Endodermal cell (in vitro differentiated cells): Measurements from ENCODE around the gene D2HGDH. TPM values are rescaled to one million over a fixed set of nuclear protein-coding genes. Genes with fewer than 3 reads are reported as not detected.
"Not testable (repeated sequence)": the region's sequence is repeated elsewhere in the genome, so short reads cannot be mapped to it uniquely, and the experiment has no call there.

Experiments
- DNase-seq: peaks from one replicate; pipeline ENCODE4 v3.0.0-alpha.2; 2017
- H3K27ac ChIP-seq: 2 replicates; pipeline ENCODE4 v1.5.1; 2013; ENCODE audit warnings: mild to moderate bottlenecking, low read depth, low read length, moderate library complexity
- H3K27me3 ChIP-seq: 2 replicates; pipeline ENCODE4 v1.6.1; 2013; ENCODE audit warnings: mild to moderate bottlenecking, low read length, moderate library complexity; ENCODE audit not compliant: insufficient read depth, control insufficient read depth, poor library complexity, severe bottlenecking
- H3K36me3 ChIP-seq: 2 replicates; pipeline ENCODE4 v1.7.0; 2013; ENCODE audit warnings: mild to moderate bottlenecking, low read length, moderate library complexity; ENCODE audit not compliant: control insufficient read depth, insufficient read depth
- H3K4me1 ChIP-seq: one replicate; pipeline ENCODE4 v1.7.0; 2013; ENCODE audit warnings: low read length; ENCODE audit not compliant: control insufficient read depth, insufficient read depth
- H3K4me3 ChIP-seq: 2 replicates; pipeline ENCODE4 v1.5.1; 2013; ENCODE audit warnings: mild to moderate bottlenecking, low read length, moderate library complexity
- H3K9ac ChIP-seq: 2 replicates; pipeline ENCODE4 v1.6.1; 2013; ENCODE audit warnings: mild to moderate bottlenecking, low read length, moderate library complexity; ENCODE audit not compliant: poor library complexity, severe bottlenecking; ENCODE audit errors: extremely low read depth
- H3K9me3 ChIP-seq: 2 replicates; pipeline ENCODE4 v1.6.1; 2013; ENCODE audit warnings: mild to moderate bottlenecking, low read length, moderate library complexity; ENCODE audit not compliant: control insufficient read depth
- H3K27ac Mint-ChIP-seq: 2 replicates; pipeline ENCODE4 v1.8.0; 2020; ENCODE audit warnings: mixed read lengths
- H3K27me3 Mint-ChIP-seq: 2 replicates; pipeline ENCODE4 v1.8.0; 2021; ENCODE audit warnings: mild to moderate bottlenecking, mixed read lengths; ENCODE audit not compliant: insufficient read depth
- H3K36me3 Mint-ChIP-seq: 2 replicates; pipeline ENCODE4 v1.8.0; 2020; ENCODE audit warnings: low read depth, mixed read lengths
- H3K4me1 Mint-ChIP-seq: 2 replicates; pipeline ENCODE4 v1.8.0; 2020; ENCODE audit warnings: mixed read lengths
- H3K4me3 Mint-ChIP-seq: 2 replicates; pipeline ENCODE4 v1.8.0; 2020; ENCODE audit warnings: mild to moderate bottlenecking, moderate library complexity, mixed read lengths
- H3K9me3 Mint-ChIP-seq: 2 replicates; pipeline ENCODE4 v1.8.0; 2020; ENCODE audit warnings: mild to moderate bottlenecking, mixed read lengths
- CTCF ChIP-seq: fragments of 200-600 bp; sonication (generic); conservative IDR thresholded peaks from 2 replicates; pipeline ENCODE4 v1.5.0; 2021; ENCODE audit warnings: antibody characterized with exemption, mild to moderate bottlenecking
- WGBS, 2 experiments: methylation state at CpG; one replicate each; pipeline versions ENCODE4 v1.1.5 to v1.1.7; 2013; ENCODE audit warnings: missing lambda C conversion rate in 2 of 2, mixed read lengths in 1 of 2; ENCODE audit not compliant: insufficient coverage in 1 of 2, insufficient read length in 1 of 2; 5-methylcytosine and 5-hydroxymethylcytosine counted together
- total RNA-seq, 2 donors: library from RNA; stranded (reverse); fragmentation: NEBNext Ultra II Directional in 1 of 2; extraction: Animal tissue kit (Norgen Biotek cat#: 25700) in 1 of 2; gene quantifications; 2 replicates in 1 of 2; 3 replicates in 1 of 2; pipeline ENCODE4 v1.2.1, GENCODE V29; 2021

Gene D2HGDH
- total RNA-seq, 2 donors from 2014 or later: 25.1 to 34.8 TPM

GRCh38 chr2:241803387-241804325 is 69.2 kb downstream of the D2HGDH start:
- Mint-ChIP-seq H3K9me3 (no peaks in the 10 kb centered on the region), H3K4me3 (peak overlapping the region; percentile 23), H3K27ac (no peak overlapping the region), H3K27me3 (peaks cover 8% of the 10 kb centered on the region), H3K4me1 (peaks cover 8% of the 10 kb centered on the region), H3K36me3 (no peaks in the 10 kb centered on the region)
- DNase-seq: peak; percentile 60
- no peak overlapping the region for H3K27ac ChIP-seq
- no peak for TF ChIP-seq CTCF
- no peak overlapping the region for H3K9ac ChIP-seq
- WGBS, 2 experiments: 16 to 19% methylated on average over 27 to 109 of the region's 109 CpGs
- H3K27me3 ChIP-seq: peaks cover 23% of the 10 kb centered on the region
- H3K4me3 ChIP-seq: peak overlapping the region; percentile 64
- no peaks in the 10 kb centered on the region for H3K36me3 ChIP-seq
- H3K4me1 ChIP-seq: peaks cover 10% of the 10 kb centered on the region
- no peaks in the 10 kb centered on the region for H3K9me3 ChIP-seq

- DNase-seq: peak; percentile 76
- H3K4me3 Mint-ChIP-seq: peak overlapping the region; percentile 23
- H3K36me3 Mint-ChIP-seq: no peaks in the 10 kb centered on the region
- peaks cover 8% of the 10 kb centered on the region for H3K4me1 Mint-ChIP-seq
- Histone ChIP-seq H3K4me3 (no peak overlapping the region), H3K36me3 (no peaks in the 10 kb centered on the region), H3K27me3 (peaks cover 23% of the 10 kb centered on the region), H3K27ac (no peak overlapping the region), H3K9me3 (no peaks in the 10 kb centered on the region), H3K9ac (no peak overlapping the region), H3K4me1 (peaks cover 10% of the 10 kb centered on the region)
- TF ChIP-seq CTCF: peak; percentile 48
- no peak overlapping the region for H3K27ac Mint-ChIP-seq
- H3K27me3 Mint-ChIP-seq: peaks cover 8% of the 10 kb centered on the region
- WGBS, 2 experiments: 37 to 46% methylated on average over 11 to 34 of the region's 35 CpGs
- H3K9me3 Mint-ChIP-seq: no peaks in the 10 kb centered on the region
Measured at GRCh38 chr2:241804326-241805229, 70.1 kb downstream of the D2HGDH start.

GRCh38 chr2:241806217-241806616 is 71.8 kb downstream of the D2HGDH start:
- H3K9me3 ChIP-seq, H3K9ac ChIP-seq, H3K36me3 Mint-ChIP-seq, H3K9me3 Mint-ChIP-seq, H3K4me1 Mint-ChIP-seq, H3K27me3 Mint-ChIP-seq, H3K27ac Mint-ChIP-seq, H3K36me3 ChIP-seq, H3K4me3 Mint-ChIP-seq, H3K27ac ChIP-seq, H3K4me1 ChIP-seq, H3K4me3 ChIP-seq: not testable (repeated sequence)
- DNase-seq: peak; percentile 58
- peaks cover 23% of the 10 kb centered on the region for H3K27me3 ChIP-seq
- no CpG with 5 or more reads among the region's 8 CpGs for WGBS, 2 experiments
